SU-DHL-6 (cell line): Measurements from ENCODE around the gene PRKCE.

Experiments used
- H2AFZ ChIP-seq: fragments of 200-600 bp; sonication (generic); 2 replicates; pipeline ENCODE4 v1.6.1; 2014; ENCODE audit warnings: low read depth, mild to moderate bottlenecking, moderate library complexity, mixed read lengths, antibody characterized with exemption, low read length; ENCODE audit not compliant: severe bottlenecking
- H3F3A ChIP-seq: fragments of 200-600 bp; shearing (Covaris generic); 2 replicates; pipeline ENCODE4 v1.6.0; 2016; ENCODE audit warnings: antibody characterized with exemption, mild to moderate bottlenecking; ENCODE audit not compliant: insufficient read depth
- H3K27ac ChIP-seq: fragments of 200-600 bp; sonication (generic); 2 replicates; pipeline ENCODE4 v1.5.1; 2016; ENCODE audit warnings: low read depth, mild to moderate bottlenecking, low read length, moderate library complexity, mixed read lengths
- H3K27me3 ChIP-seq: fragments of 200-600 bp; sonication (generic), shearing (Covaris generic); 2 replicates; pipeline ENCODE4 v1.6.0; 2014; ENCODE audit warnings: mild to moderate bottlenecking, low read length
- H3K36me3 ChIP-seq: fragments of 200-600 bp; sonication (generic); 2 replicates; pipeline ENCODE4 v1.6.1; 2014; ENCODE audit warnings: mild to moderate bottlenecking, low read length, mixed read lengths
- H3K4me2 ChIP-seq: fragments of 300-600, 200-600 bp; shearing (Covaris generic), sonication (generic); 2 replicates; pipeline ENCODE4 v1.6.0; 2014; ENCODE audit warnings: low read length, low read depth, mild to moderate bottlenecking; ENCODE audit not compliant: poor library complexity, severe bottlenecking
- H3K4me3 ChIP-seq: fragments of 200-600 bp; sonication (generic); 2 replicates; pipeline ENCODE4 v1.5.1; 2014; ENCODE audit warnings: antibody characterized with exemption, low read length, mild to moderate bottlenecking, mixed read lengths; ENCODE audit not compliant: insufficient read depth, poor library complexity, severe bottlenecking
- H3K79me2 ChIP-seq: fragments of 200-600 bp; sonication (generic); 2 replicates; pipeline ENCODE4 v1.6.1; 2014; ENCODE audit warnings: mild to moderate bottlenecking, low read length, moderate library complexity; ENCODE audit not compliant: insufficient read depth
- H3K9ac ChIP-seq: fragments of 200-600 bp; sonication (generic); 2 replicates; pipeline ENCODE4 v1.7.0; 2014; ENCODE audit warnings: mild to moderate bottlenecking, low read length
- H3K9me2 ChIP-seq: fragments of 200-600 bp; sonication (generic); replicated peaks from 2 replicates; pipeline ENCODE4 v1.6.1; 2014; ENCODE audit warnings: low read length; ENCODE audit not compliant: insufficient read depth
- H3K9me3 ChIP-seq: fragments of 200-600 bp; sonication (generic); 2 replicates; pipeline ENCODE4 v1.6.1; 2014; ENCODE audit warnings: low read length, mixed read lengths; ENCODE audit not compliant: insufficient read depth
- H4K20me1 ChIP-seq: fragments of 200-600 bp; sonication (generic); 2 replicates; pipeline ENCODE4 v1.6.1; 2014; ENCODE audit warnings: low read depth, mild to moderate bottlenecking, antibody characterized with exemption, low read length, moderate library complexity, mixed read lengths
- EZH2phosphoT487 ChIP-seq: fragments of 200-600 bp; sonication (generic), shearing (Covaris generic); conservative IDR thresholded peaks from 2 replicates; pipeline ENCODE4 v1.6.1; 2018; ENCODE audit warnings: mild to moderate bottlenecking, antibody characterized with exemption, low read length, moderate library complexity, mixed read lengths
- TF ChIP-seq, protein P1 (sequence below): fragments of 200-600 bp; sonication (generic); IDR thresholded peaks from one replicate; pipeline ENCODE4 v1.5.1; 2017; ENCODE audit warnings: antibody characterized with exemption, mild to moderate bottlenecking, low read length, moderate library complexity; ENCODE audit not compliant: insufficient read depth, poor library complexity, severe bottlenecking

PRKCE gene

GRCh38 chr2:45688479-45689298 is 37.2 kb downstream of the PRKCE start:
- H3K27ac ChIP-seq, result no peak overlapping the region

DNA sequence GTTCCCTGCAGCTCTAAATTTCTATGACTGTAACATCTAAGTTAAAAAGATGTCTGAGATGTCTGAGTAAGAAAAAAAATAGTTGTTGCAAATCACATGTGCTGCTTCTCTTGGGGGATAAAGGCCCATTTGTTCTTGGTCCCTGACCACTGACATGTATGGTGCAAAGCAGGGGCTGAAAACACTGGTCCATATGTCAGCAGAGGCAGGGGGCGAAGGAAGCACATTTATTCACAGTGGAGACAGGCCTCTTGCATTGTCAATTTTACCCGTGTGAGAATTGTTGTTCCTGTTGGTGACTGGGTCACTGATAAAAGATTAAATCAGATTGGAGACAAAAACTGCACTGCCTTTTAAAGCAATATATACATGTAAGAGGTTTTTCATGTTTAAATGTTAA is 38.8 kb downstream of the PRKCE start:
- Histone ChIP-seq H3F3A (no peaks in the 10 kb centered on the region), H3K27me3 (no peaks in the 10 kb centered on the region), H3K79me2 (no peaks in the 10 kb centered on the region), H3K27ac (no peak overlapping the region), H4K20me1 (no peaks in the 10 kb centered on the region), H3K9me3 (no peaks in the 10 kb centered on the region), H3K4me2 (no peak overlapping the region), H3K4me3 (no peak overlapping the region), H3K9me2 (no peaks in the 10 kb centered on the region), H2AFZ (no peak overlapping the region), H3K9ac (no peak overlapping the region), H3K36me3 (no peaks in the 10 kb centered on the region)
- TF ChIP-seq EZH2phosphoT487, result no peak
- TF ChIP-seq, protein P1, sequence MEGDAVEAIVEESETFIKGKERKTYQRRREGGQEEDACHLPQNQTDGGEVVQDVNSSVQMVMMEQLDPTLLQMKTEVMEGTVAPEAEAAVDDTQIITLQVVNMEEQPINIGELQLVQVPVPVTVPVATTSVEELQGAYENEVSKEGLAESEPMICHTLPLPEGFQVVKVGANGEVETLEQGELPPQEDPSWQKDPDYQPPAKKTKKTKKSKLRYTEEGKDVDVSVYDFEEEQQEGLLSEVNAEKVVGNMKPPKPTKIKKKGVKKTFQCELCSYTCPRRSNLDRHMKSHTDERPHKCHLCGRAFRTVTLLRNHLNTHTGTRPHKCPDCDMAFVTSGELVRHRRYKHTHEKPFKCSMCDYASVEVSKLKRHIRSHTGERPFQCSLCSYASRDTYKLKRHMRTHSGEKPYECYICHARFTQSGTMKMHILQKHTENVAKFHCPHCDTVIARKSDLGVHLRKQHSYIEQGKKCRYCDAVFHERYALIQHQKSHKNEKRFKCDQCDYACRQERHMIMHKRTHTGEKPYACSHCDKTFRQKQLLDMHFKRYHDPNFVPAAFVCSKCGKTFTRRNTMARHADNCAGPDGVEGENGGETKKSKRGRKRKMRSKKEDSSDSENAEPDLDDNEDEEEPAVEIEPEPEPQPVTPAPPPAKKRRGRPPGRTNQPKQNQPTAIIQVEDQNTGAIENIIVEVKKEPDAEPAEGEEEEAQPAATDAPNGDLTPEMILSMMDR, result no peak

More at GRCh38 chr2:45688479-45689298, 37.2 kb downstream of the PRKCE start:
- Histone ChIP-seq H3K27me3 (no peaks in the 10 kb centered on the region), H3K4me3 (no peak overlapping the region), H3K9me3 (no peaks in the 10 kb centered on the region), H4K20me1 (no peaks in the 10 kb centered on the region), H3K9ac (no peak overlapping the region), H3K9me2 (no peaks in the 10 kb centered on the region), H3K4me2 (no peak overlapping the region), H3K79me2 (no peaks in the 10 kb centered on the region), H2AFZ (no peak overlapping the region), H3K36me3 (no peaks in the 10 kb centered on the region), H3F3A (no peaks in the 10 kb centered on the region)
- TF ChIP-seq, protein P1, result no peak
- TF ChIP-seq EZH2phosphoT487, result no peak

GRCh38 chr2:45691171-45691999 is 39.9 kb downstream of the PRKCE start:
- Histone ChIP-seq H3K27me3 (no peaks in the 10 kb centered on the region), H3K9me2 (no peaks in the 10 kb centered on the region), H3K4me3 (no peak overlapping the region), H4K20me1 (no peaks in the 10 kb centered on the region), H3K27ac (no peak overlapping the region), H3F3A (no peaks in the 10 kb centered on the region), H3K9ac (no peak overlapping the region), H2AFZ (no peak overlapping the region), H3K36me3 (no peaks in the 10 kb centered on the region), H3K4me2 (no peak overlapping the region), H3K79me2 (no peaks in the 10 kb centered on the region), H3K9me3 (no peaks in the 10 kb centered on the region)
- TF ChIP-seq, protein P1, result no peak
- no peak for TF ChIP-seq EZH2phosphoT487
